HEK293 (cell line): Measurements from ENCODE around the gene DBNL.
"Not testable (repeated sequence)": the region's sequence is repeated elsewhere in the genome, so short reads cannot be mapped to it uniquely, and the experiment has no call there.

Experiments
- CTCF ChIA-PET: fragments of 350-600 bp; formaldehyde crosslinking; extraction: SDS; loops from one replicate; lab custom pipeline; 2021; ENCODE audit warnings: antibody characterized with exemption; lab: Yijun Ruan, JAX
- POLR2A ChIA-PET: fragments of 300-600 bp; formaldehyde crosslinking; extraction: SDS; loops from one replicate; lab custom pipeline; 2020; ENCODE audit warnings: antibody characterized with exemption, inconsistent platforms; lab: Yijun Ruan, JAX
- H3K27ac ChIP-seq: fragments of 200-500 bp; sonication (Bioruptor generic); 2 replicates; pipeline ENCODE4 v1.5.1; 2014; ENCODE audit warnings: low read depth, low read length, control low read depth, inconsistent platforms; ENCODE audit errors: extremely low read depth
- H3K36me3 ChIP-seq, 2 experiments: fragments of 200-500 bp in 1 of 2; sonication (Bioruptor generic) in 1 of 2; 1 replicate in 1 of 2; 2 replicates in 1 of 2; pipeline ENCODE4 v1.5.1; 2014 to 2017; ENCODE audit warnings: inconsistent platforms in 2 of 2, low read length in 2 of 2; ENCODE audit not compliant: control insufficient read depth in 2 of 2, insufficient read depth in 1 of 2
- H3K4me1 ChIP-seq: fragments of 200-500 bp; sonication (Bioruptor generic); 2 replicates; pipeline ENCODE4 v1.5.1; 2014; ENCODE audit warnings: mild to moderate bottlenecking, low read length, inconsistent platforms; ENCODE audit not compliant: control insufficient read depth, insufficient read depth
- H3K4me3 ChIP-seq: 2 replicates; pipeline ENCODE4 v1.5.1; 2011; ENCODE audit warnings: low read depth, mild to moderate bottlenecking, control low read depth, low read length, moderate library complexity
- H3K9me3 ChIP-seq: fragments of 200-500 bp; sonication (Bioruptor generic); 2 replicates; pipeline ENCODE4 v1.5.1; 2014; ENCODE audit warnings: low read depth, low read length, inconsistent platforms; ENCODE audit not compliant: control insufficient read depth, insufficient read depth
- EGR2 ChIP-seq: fragments of 450-650 bp; formaldehyde crosslinking; IDR thresholded peaks from 2 replicates; pipeline ENCODE4 v1.5.1; 2016; ENCODE audit warnings: low read depth, missing biosample characterization, missing genetic modification characterization
- KLF16 ChIP-seq: fragments of 450-650 bp; formaldehyde crosslinking; IDR thresholded peaks from 2 replicates; pipeline ENCODE4 v1.5.1; 2017; ENCODE audit warnings: missing biosample characterization, missing genetic modification characterization
- KLF9 ChIP-seq: fragments of 450-650 bp; formaldehyde crosslinking; IDR thresholded peaks from 2 replicates; pipeline ENCODE4 v1.5.1; 2016; ENCODE audit warnings: missing biosample characterization, missing genetic modification characterization, low read depth
- YY1 ChIP-seq: fragments of 450-650 bp; formaldehyde crosslinking; IDR thresholded peaks from 2 replicates; pipeline ENCODE4 v1.5.1; 2018; ENCODE audit warnings: missing biosample characterization, missing genetic modification characterization
- YY2 ChIP-seq: fragments of 450-650 bp; formaldehyde crosslinking; IDR thresholded peaks from 2 replicates; pipeline ENCODE4 v1.5.1; 2016; ENCODE audit warnings: missing biosample characterization, missing genetic modification characterization
- ZBTB21 ChIP-seq: fragments of 450-650 bp; formaldehyde crosslinking; IDR thresholded peaks from 2 replicates; pipeline ENCODE4 v1.5.1; 2017; ENCODE audit warnings: missing biosample characterization, missing genetic modification characterization
- ZBTB26 ChIP-seq: fragments of 450-650 bp; formaldehyde crosslinking; optimal IDR thresholded peaks from 2 replicates; pipeline ENCODE3; 2016; ENCODE audit warnings: missing biosample characterization, mild to moderate bottlenecking, missing genetic modification characterization
- ZIC2 ChIP-seq: fragments of 450-650 bp; formaldehyde crosslinking; IDR thresholded peaks from 2 replicates; pipeline ENCODE4 v1.5.1; 2016; ENCODE audit warnings: missing biosample characterization, missing genetic modification characterization
- ZNF24 ChIP-seq: fragments of 450-650 bp; formaldehyde crosslinking; IDR thresholded peaks from 2 replicates; pipeline ENCODE4 v1.5.1; 2016; ENCODE audit warnings: missing biosample characterization, missing genetic modification characterization
- ZNF341 ChIP-seq: fragments of 450-650 bp; formaldehyde crosslinking; IDR thresholded peaks from 2 replicates; pipeline ENCODE4; 2016; ENCODE audit warnings: low read depth, missing biosample characterization, missing genetic modification characterization
- ZNF366 ChIP-seq: fragments of 450-650 bp; formaldehyde crosslinking; conservative IDR thresholded peaks from 2 replicates; pipeline ENCODE4 v1.5.1; 2016; ENCODE audit warnings: missing biosample characterization, missing genetic modification characterization
- ZNF398 ChIP-seq: fragments of 450-650 bp; formaldehyde crosslinking; IDR thresholded peaks from 2 replicates; pipeline ENCODE4 v1.5.1; 2017; ENCODE audit warnings: missing biosample characterization, missing genetic modification characterization
- ZNF76 ChIP-seq: fragments of 450-650 bp; formaldehyde crosslinking; IDR thresholded peaks from 2 replicates; pipeline ENCODE4; 2016; ENCODE audit warnings: low read depth, missing biosample characterization, missing genetic modification characterization, borderline replicate concordance
- TF ChIP-seq, protein P1 (sequence below): fragments of 450-650 bp; formaldehyde crosslinking; IDR thresholded peaks from 2 replicates; pipeline ENCODE4 v1.5.1; 2016; ENCODE audit warnings: missing biosample characterization, missing genetic modification characterization
- TF ChIP-seq, protein P2 (sequence below): fragments of 450-650 bp; formaldehyde crosslinking; IDR thresholded peaks from 2 replicates; pipeline ENCODE4 v1.5.1; 2016; ENCODE audit warnings: missing biosample characterization, missing genetic modification characterization

DBNL gene

DNA sequence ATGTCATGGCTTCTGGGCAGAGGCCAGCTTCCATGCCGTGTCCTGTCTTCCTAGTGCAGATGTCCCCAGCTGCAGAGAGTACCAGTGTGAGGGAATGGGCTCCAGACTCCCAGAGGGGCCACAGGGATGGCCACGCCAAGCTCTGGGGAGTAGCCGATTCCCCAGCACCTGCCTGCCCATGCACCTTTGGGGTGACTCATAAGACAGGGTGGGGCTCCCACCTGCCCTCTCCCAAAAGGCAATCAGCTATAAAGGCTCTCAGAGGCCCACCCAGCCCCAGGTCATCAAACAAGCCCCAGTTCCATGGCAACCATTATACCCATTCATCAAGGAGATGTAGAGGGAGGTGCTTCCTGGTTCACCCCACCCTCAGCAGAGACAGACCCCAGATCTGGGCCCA is 47.0 kb upstream of the DBNL start, which contains the start of gene SPDYE1:
Gene SPDYE1, plus strand, starts transcription at position 366 of the 400 bp plus-strand sequence. CDS start 2,053 bp downstream, outside the sequence.
- CTCF ChIA-PET, H3K36me3 ChIP-seq, POLR2A ChIA-PET, H3K9me3 ChIP-seq, H3K4me3 ChIP-seq, H3K27ac ChIP-seq, H3K4me1 ChIP-seq: not testable (repeated sequence)

DNA sequence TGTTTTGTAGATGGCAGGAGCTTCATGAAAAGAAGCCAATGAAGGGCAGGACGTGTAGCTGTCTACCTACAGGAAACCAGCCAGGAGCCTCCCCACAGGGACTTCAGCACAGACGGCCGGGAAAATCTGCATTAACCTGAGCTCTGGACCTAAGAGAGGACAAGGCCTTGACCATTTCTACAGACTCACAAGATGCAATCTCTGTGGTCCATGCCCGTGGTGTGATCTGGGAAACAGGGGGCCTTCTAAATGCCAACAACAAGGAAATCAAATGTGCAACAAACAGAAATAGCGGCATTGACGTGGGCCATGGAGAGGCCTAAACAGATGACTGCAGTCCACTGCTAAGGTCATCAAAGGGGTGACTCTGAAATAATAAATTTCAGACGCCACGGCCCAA is 32.4 kb upstream of the DBNL start:
- CTCF ChIA-PET, H3K4me3 ChIP-seq, H3K27ac ChIP-seq, POLR2A ChIA-PET, H3K36me3 ChIP-seq, H3K9me3 ChIP-seq, H3K4me1 ChIP-seq: not testable (repeated sequence)

GRCh38 chr7:44015090-44015489 is 29.4 kb upstream of the DBNL start:
- H3K4me3 ChIP-seq, H3K36me3 ChIP-seq, H3K27ac ChIP-seq, H3K4me1 ChIP-seq, CTCF ChIA-PET, H3K9me3 ChIP-seq, POLR2A ChIA-PET: not testable (repeated sequence)

DNA sequence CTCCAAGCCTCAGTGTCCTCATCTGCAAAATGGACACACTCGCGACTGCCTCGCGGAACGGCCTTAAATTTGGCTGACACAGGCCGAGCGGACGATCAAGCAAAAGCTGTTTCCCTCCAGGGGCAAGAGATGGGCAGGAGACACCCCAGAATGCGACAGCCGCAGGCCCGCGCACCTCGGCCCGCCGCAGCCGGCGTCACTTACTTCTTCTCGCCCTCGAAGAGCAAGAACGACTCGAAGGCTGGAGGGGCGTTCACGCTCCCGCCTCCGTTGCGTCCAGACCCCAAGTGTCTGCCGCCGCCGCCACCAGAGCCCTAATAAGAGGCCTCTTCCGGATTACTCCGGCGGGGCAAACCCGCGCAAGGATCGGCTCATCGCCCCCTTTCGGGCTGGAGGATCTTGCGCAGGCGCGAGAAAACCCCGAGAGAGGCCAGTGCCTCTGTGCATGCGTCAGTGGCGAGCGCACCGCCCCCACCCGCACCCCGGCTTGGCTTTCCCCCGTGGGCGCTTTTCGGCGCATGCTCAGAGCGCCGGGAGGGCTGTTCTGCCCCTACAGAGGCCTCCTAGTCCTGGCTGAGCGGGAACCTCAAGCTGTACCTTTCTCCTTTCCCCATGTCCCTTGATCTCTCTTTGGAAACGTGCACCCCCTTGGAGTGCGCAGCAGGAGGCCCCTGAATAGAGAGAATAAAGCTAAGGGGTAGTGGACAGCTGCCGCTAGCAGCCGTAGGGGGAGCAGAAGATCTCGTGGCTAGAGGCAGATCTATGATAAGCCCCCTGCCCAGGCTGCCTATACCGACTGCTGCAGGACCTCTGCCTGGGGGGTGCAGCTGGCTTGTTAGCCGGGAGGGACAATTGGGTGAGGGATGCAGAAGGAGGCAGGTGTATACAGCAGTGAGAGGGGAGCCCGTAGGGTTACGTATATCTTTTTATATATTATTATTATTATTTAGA is 25.4 kb upstream of the DBNL start:
- peak overlapping the region; percentile 49; the same call in 1 of the 2 replicates for H3K27ac ChIP-seq
- H3K36me3 ChIP-seq, H3K9me3 ChIP-seq, H3K4me1 ChIP-seq: not testable (repeated sequence)
- ChIA-PET CTCF (interaction anchor here (0.6 to 1.4 kb wide), 4 partner anchors 8 to 547 kb away, joined by 3 to 4 read pairs (median 4); no protein-coding TSS in a partner anchor), POLR2A (interaction anchor here (0.6 to 1.3 kb wide), 4 partner anchors 43 to 1102 kb away, joined by 3 to 6 read pairs (median 3); no protein-coding TSS in a partner anchor)
- H3K4me3 ChIP-seq = peak overlapping the region; percentile 77
- TF ChIP-seq KLF9 (tag by site-specific recombination) = 0 out of 2 replicates have a peak, but pooled peaks have one; percentile 42
- 0 out of 2 replicates have a peak, but pooled peaks have one; percentile 27 for TF ChIP-seq ZNF366
- TF ChIP-seq ZIC2 (tag by site-specific recombination) = peak; percentile 51
- peak; percentile 48; the same call in 1 of the 2 replicates for TF ChIP-seq ZNF76 (tag by site-specific recombination)
- 0 out of 2 replicates have a peak, but pooled peaks have one; percentile 58 for TF ChIP-seq ZNF24 (tag by site-specific recombination)
- TF ChIP-seq ZBTB21 (tag by site-specific recombination) = peak; percentile 69
- peak; percentile 72 for TF ChIP-seq ZNF341 (tag by site-specific recombination)
- TF ChIP-seq KLF16 = peak; percentile 63; the same call in 1 of the 2 replicates
- peak; percentile 59 for TF ChIP-seq EGR2
- TF ChIP-seq, protein P1, sequence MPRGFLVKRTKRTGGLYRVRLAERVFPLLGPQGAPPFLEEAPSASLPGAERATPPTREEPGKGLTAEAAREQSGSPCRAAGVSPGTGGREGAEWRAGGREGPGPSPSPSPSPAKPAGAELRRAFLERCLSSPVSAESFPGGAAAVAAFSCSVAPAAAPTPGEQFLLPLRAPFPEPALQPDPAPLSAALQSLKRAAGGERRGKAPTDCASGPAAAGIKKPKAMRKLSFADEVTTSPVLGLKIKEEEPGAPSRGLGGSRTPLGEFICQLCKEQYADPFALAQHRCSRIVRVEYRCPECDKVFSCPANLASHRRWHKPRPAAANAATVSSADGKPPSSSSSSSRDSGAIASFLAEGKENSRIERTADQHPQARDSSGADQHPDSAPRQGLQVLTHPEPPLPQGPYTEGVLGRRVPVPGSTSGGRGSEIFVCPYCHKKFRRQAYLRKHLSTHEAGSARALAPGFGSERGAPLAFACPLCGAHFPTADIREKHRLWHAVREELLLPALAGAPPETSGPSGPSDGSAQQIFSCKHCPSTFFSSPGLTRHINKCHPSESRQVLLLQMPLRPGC = peak; percentile 47; the same call in 1 of the 2 replicates
- TF ChIP-seq YY1 (tag by site-specific recombination) = peak; percentile 35; the same call in 1 of the 2 replicates
- TF ChIP-seq, protein P2, sequence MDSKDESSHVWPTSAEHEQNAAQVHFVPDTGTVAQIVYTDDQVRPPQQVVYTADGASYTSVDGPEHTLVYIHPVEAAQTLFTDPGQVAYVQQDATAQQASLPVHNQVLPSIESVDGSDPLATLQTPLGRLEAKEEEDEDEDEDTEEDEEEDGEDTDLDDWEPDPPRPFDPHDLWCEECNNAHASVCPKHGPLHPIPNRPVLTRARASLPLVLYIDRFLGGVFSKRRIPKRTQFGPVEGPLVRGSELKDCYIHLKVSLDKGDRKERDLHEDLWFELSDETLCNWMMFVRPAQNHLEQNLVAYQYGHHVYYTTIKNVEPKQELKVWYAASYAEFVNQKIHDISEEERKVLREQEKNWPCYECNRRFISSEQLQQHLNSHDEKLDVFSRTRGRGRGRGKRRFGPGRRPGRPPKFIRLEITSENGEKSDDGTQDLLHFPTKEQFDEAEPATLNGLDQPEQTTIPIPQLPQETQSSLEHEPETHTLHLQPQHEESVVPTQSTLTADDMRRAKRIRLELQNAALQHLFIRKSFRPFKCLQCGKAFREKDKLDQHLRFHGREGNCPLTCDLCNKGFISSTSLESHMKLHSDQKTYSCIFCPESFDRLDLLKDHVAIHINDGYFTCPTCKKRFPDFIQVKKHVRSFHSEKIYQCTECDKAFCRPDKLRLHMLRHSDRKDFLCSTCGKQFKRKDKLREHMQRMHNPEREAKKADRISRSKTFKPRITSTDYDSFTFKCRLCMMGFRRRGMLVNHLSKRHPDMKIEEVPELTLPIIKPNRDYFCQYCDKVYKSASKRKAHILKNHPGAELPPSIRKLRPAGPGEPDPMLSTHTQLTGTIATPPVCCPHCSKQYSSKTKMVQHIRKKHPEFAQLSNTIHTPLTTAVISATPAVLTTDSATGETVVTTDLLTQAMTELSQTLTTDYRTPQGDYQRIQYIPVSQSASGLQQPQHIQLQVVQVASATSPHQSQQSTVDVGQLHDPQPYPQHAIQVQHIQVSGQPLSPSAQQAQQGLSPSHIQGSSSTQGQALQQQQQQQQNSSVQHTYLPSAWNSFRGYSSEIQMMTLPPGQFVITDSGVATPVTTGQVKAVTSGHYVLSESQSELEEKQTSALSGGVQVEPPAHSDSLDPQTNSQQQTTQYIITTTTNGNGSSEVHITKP = peak; percentile 36; the same call in 1 of the 2 replicates
- TF ChIP-seq ZNF398 (tag by site-specific recombination) = peak; percentile 51
- TF ChIP-seq ZBTB26 = peak; percentile 74
- TF ChIP-seq YY2 (tag by site-specific recombination) = peak; percentile 69; the same call in 1 of the 2 replicates
